Activated effector memory CD4-positive, alpha-beta T cell treated with anti-CD3 and anti-CD28 coated beads, Interleukin-2, amount 50 U/mL, for 16 hours (primary cell): ENCODE data around the gene DNAJC4.

ENCODE experiments used
- DNase-seq: peaks from one replicate; pipeline ENCODE4 v3.0.0-alpha.2; 2020

DNAJC4 gene

GRCh38 chr11:64283092-64283491, 52.7 kb downstream of the DNAJC4 start:
- DNase-seq: no peak
